Chondrocyte (in vitro differentiated cells): Measurements from ENCODE around the gene GKAP1. TPM values are rescaled to one million over a fixed set of nuclear protein-coding genes. Genes with fewer than 3 reads are reported as not detected.
"Not testable (repeated sequence)": the region's sequence is repeated elsewhere in the genome, so short reads cannot be mapped to it uniquely, and the experiment has no call there.

Source experiments
- DNase-seq: peaks from one replicate; pipeline ENCODE4 v3.0.0; 2021; ENCODE audit warnings: mixed read lengths, low spot score
- H3K27ac Mint-ChIP-seq: one replicate; pipeline ENCODE4 v1.8.0; 2021; ENCODE audit warnings: mild to moderate bottlenecking, moderate library complexity, mixed read lengths; ENCODE audit not compliant: unreplicated experiment
- H3K27me3 Mint-ChIP-seq: 2 replicates; pipeline ENCODE4 v1.8.0; 2021; ENCODE audit warnings: low read depth, mixed read lengths
- H3K36me3 Mint-ChIP-seq: 2 replicates; pipeline ENCODE4 v1.8.0; 2021; ENCODE audit warnings: low read depth, mixed read lengths
- H3K4me1 Mint-ChIP-seq: 2 replicates; pipeline ENCODE4 v1.8.0; 2021; ENCODE audit warnings: low read depth, mild to moderate bottlenecking, mixed read lengths
- H3K4me3 Mint-ChIP-seq: one replicate; pipeline ENCODE4 v1.8.0; 2021; ENCODE audit warnings: mild to moderate bottlenecking, moderate library complexity, mixed read lengths; ENCODE audit not compliant: unreplicated experiment
- H3K9me3 Mint-ChIP-seq: 2 replicates; pipeline ENCODE4 v1.8.0; 2021; ENCODE audit warnings: low read depth, mixed read lengths
- CTCF ChIP-seq: fragments of 200-600 bp; sonication (generic); IDR thresholded peaks from 2 replicates; pipeline ENCODE4 v1.5.0; 2021; ENCODE audit warnings: antibody characterized with exemption, mild to moderate bottlenecking, moderate library complexity
- total RNA-seq: library from RNA; stranded (reverse); gene quantifications from 3 replicates; pipeline ENCODE4 v1.2.1, GENCODE V29; 2021

The GKAP1 gene
- total RNA-seq, 1 donor from 2014 or later, result 2.6 TPM

DNA sequence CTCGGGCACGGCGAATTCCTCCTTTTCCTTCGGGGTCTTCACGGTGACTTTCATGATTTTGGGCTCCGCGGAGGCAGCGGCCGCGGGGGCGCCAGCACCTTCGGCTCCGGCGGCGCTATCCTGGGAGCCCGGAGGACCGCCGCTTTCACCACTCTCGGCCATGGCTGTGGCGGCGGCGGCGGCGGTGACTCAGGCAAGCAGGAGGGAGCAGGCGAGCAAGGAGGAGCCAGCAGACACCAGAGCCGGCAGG lies 110.1 kb downstream of the GKAP1 start:
- Mint-ChIP-seq H3K36me3 (peaks cover 3% of the 10 kb centered on the region), H3K27me3 (no peaks in the 10 kb centered on the region), H3K9me3 (peaks cover 3% of the 10 kb centered on the region), H3K4me1 (peaks cover 34% of the 10 kb centered on the region), H3K4me3 (peak overlapping the region; percentile 98), H3K27ac (peak overlapping the region; percentile 100)
- DNase-seq, result peak; percentile 95
- no peak for TF ChIP-seq CTCF

DNA sequence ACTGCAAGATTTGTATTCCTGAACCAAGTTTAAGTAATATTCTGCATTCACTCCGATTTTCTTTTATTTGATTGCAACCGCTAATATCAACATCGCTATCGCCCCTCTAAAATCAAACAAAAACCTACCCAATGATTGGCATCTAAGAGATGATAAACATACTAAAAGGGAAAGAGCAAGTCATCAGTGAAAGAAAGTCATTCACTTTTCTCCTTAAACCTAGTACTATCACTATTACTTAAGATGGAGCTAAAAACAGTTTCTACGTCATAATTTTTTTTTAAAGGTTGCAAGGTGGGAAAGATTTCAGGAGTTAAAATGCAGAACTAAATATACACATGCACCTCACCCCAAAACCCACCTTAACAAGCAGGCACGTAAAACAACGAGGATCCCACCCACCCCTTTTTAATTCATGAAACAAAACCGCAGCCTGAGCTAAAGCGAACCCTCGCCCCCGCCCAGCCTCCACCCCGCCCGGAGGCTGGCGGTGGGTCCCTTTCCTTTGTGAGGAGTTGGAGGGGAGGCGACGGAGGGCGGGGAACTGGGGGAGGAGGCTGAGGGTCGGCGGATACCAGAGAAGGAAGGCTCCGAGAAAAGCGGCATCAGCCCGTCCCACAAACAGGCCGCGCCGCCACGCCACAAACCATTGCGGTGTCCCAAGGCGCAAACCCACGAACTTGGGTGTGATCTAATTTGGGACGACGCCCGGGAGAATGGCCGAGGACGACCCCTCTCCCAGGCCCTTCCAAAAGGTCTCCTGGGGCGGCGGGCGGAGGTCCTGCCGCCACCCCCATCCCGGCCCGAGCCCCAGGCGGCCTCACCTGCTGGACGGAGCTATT lies 110.7 kb downstream of the GKAP1 start:
- TF ChIP-seq CTCF, result no peak
- Mint-ChIP-seq H3K27me3 (no peaks in the 10 kb centered on the region), H3K9me3 (peaks cover 3% of the 10 kb centered on the region), H3K36me3 (peaks cover 2% of the 10 kb centered on the region), H3K4me1 (peaks cover 38% of the 10 kb centered on the region), H3K27ac (peak overlapping the region; percentile 100), H3K4me3 (peak overlapping the region; percentile 98)
- no peak for DNase-seq

- H3K4me3 Mint-ChIP-seq, result peak overlapping the region; percentile 98
- H3K4me1 Mint-ChIP-seq, result peaks cover 53% of the 10 kb centered on the region
- DNase-seq, H3K36me3 Mint-ChIP-seq, H3K9me3 Mint-ChIP-seq, H3K27me3 Mint-ChIP-seq: not testable (repeated sequence)
- peak overlapping the region; percentile 27 for H3K27ac Mint-ChIP-seq
Observed at GRCh38 chr9:83705219-83705651, 112.3 kb downstream of the GKAP1 start.

DNA sequence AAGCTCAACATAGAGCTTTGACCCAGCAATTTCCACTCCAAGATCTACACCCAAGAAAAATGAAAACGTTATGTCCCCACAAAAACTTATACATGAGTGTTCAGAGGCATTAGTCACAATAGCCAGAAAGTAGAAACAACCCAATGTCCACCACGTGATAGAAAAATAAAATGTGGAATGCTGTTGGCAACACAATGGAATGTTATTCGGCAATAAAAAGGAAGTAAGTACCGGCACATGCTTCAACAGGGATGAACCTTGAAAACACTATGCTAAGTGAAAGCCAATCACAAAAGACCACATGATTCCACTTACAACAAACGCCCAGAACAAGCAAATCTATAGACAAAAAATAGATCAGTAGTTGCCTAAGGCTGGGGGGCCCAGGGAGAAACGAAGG lies 115.8 kb downstream of the GKAP1 start:
- DNase-seq, result no peak
- peak overlapping the region; percentile 78 for H3K27ac Mint-ChIP-seq
- peak overlapping the region; percentile 3 for H3K4me3 Mint-ChIP-seq
- peaks cover 57% of the 10 kb centered on the region for H3K4me1 Mint-ChIP-seq
- peaks cover 3% of the 10 kb centered on the region for H3K9me3 Mint-ChIP-seq
- no peaks in the 10 kb centered on the region for H3K36me3 Mint-ChIP-seq
- TF ChIP-seq CTCF, result no peak
- H3K27me3 Mint-ChIP-seq, result no peaks in the 10 kb centered on the region

DNA sequence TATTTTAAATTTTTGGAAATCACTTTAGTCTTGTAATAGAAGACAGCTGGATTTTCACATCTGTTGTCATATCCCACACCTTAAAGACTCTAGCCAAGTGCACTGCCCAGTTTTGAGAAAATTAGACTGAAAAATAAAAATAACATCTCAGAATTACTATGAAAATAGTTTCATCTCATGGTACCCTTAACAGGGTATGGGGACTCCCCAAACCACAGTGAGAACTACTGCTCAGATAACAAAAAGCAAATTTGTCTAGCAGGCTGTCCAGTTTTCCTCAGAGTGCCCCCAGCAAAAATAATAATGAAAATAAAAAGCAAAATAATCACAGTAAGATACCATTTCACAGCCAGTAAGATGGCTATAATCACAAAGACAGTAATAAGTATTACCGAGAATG lies 116.3 kb downstream of the GKAP1 start:
- no peak for TF ChIP-seq CTCF
- Mint-ChIP-seq H3K27ac (peak overlapping the region; percentile 78), H3K27me3 (no peaks in the 10 kb centered on the region)

DNA sequence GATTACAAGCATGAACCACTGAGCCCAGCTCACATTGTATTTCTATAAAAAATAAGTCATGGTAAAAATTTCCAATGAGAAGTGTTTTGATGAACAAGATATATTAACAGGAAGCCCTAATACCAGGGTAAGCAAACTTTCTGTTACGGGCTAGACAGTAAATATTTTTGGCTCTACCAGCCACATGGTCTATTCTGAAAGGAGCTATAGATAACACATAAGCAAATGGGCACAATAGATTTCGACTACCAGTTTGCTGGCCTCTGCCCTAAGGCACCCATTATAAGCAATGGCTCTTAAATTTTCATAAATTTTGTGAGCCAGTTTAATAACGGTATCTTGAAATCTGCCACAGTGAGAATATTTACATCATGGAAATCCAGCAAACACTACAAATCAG lies 118.0 kb downstream of the GKAP1 start:
- no peak for TF ChIP-seq CTCF
- Mint-ChIP-seq H3K27ac (no peak overlapping the region), H3K4me1 (peaks cover 44% of the 10 kb centered on the region), H3K27me3 (no peaks in the 10 kb centered on the region), H3K9me3 (no peaks in the 10 kb centered on the region), H3K36me3 (no peaks in the 10 kb centered on the region), H3K4me3 (no peak overlapping the region)
- DNase-seq, result no peak

More for the DNA sequence above, 116.3 kb downstream of the GKAP1 start:
- no peak for DNase-seq
- peak overlapping the region; percentile 3 for H3K4me3 Mint-ChIP-seq
- H3K9me3 Mint-ChIP-seq, result peaks cover 3% of the 10 kb centered on the region
- H3K36me3 Mint-ChIP-seq, result no peaks in the 10 kb centered on the region
- peaks cover 53% of the 10 kb centered on the region for H3K4me1 Mint-ChIP-seq
